H1 (cell line): ENCODE measurements around the gene CCDC71L. TPM values are rescaled to one million over a fixed set of nuclear protein-coding genes. Genes with fewer than 3 reads are reported as not detected.

Experiments used
- TCF12 ChIP-seq: IDR thresholded peaks from 2 replicates; pipeline ENCODE4 v1.6.1; 2011; ENCODE audit warnings: low read depth, mild to moderate bottlenecking, low read length
- polyA plus RNA-seq, 7 experiments: library from polyadenylated mRNA; depleted of rRNA in 3 of 7; stranded (reverse) in 5 of 7; unstranded in 2 of 7; fragments of >200 nt in 5 of 7; fragments of 200-250 nt in 2 of 7; gene quantifications; 1 replicate in 5 of 7; 2 replicates in 1 of 7; 4 replicates in 1 of 7; pipeline versions ENCODE4 v1.2.1 to v1.2.3, GENCODE V29; 2011 to 2013; ENCODE audit warnings: missing spikeins in 2 of 7, mixed read lengths in 2 of 7
- total RNA-seq: library from RNA; stranded (reverse); fragmentation: NEBNext Ultra II Directional; extraction: Animal tissue kit (Norgen Biotek cat#: 25700); gene quantifications from 2 replicates; pipeline ENCODE4 v1.2.1, GENCODE V29; 2021

The CCDC71L gene
- total and polyA plus RNA-seq, 2 of the 8 experiments (the other 6 are each of a cell fraction or from before 2014, with no cell fraction given), result 12.5 to 16.7 TPM

GRCh38 chr7:106608661-106609060, 52.3 kb downstream of the CCDC71L start (continued):
- no peak for TF ChIP-seq TCF12

Other genes starting within 250 kb of the CCDC71L start
- not detected in 2 replicates for gene PIK3CG, start 204.1 kb upstream of the CCDC71L start, total RNA-seq
- gene PIK3CG, start 204.1 kb upstream of the CCDC71L start, polyA plus RNA-seq (2011; rRNA removed), result not detected in 2 replicates